Osteocyte (in vitro differentiated cells): ENCODE measurements around the gene EXOC3. TPM values are rescaled to one million over a fixed set of nuclear protein-coding genes. Genes with fewer than 3 reads are reported as not detected.
"Not testable (repeated sequence)": the region's sequence is repeated elsewhere in the genome, so short reads cannot be mapped to it uniquely, and the experiment has no call there.

Experiments
- DNase-seq: peaks from one replicate; pipeline ENCODE4 v3.0.0; 2021; ENCODE audit warnings: mixed read lengths; ENCODE audit not compliant: unreplicated experiment; ENCODE audit errors: extremely low spot score
- H3K27ac Mint-ChIP-seq: one replicate; pipeline ENCODE4 v1.8.0; 2021; ENCODE audit warnings: mild to moderate bottlenecking, mixed read lengths; ENCODE audit not compliant: unreplicated experiment
- H3K27me3 Mint-ChIP-seq: one replicate; pipeline ENCODE4 v1.8.0; 2021; ENCODE audit warnings: mixed read lengths; ENCODE audit not compliant: unreplicated experiment
- H3K36me3 Mint-ChIP-seq: one replicate; pipeline ENCODE4 v1.8.0; 2021; ENCODE audit warnings: mixed read lengths; ENCODE audit not compliant: unreplicated experiment
- H3K4me1 Mint-ChIP-seq: one replicate; pipeline ENCODE4 v1.8.0; 2021; ENCODE audit warnings: mixed read lengths; ENCODE audit not compliant: unreplicated experiment
- H3K4me3 Mint-ChIP-seq: one replicate; pipeline ENCODE4 v1.8.0; 2021; ENCODE audit warnings: mild to moderate bottlenecking, moderate library complexity, mixed read lengths; ENCODE audit not compliant: unreplicated experiment
- H3K9me3 Mint-ChIP-seq: one replicate; pipeline ENCODE4 v1.8.0; 2021; ENCODE audit warnings: mixed read lengths; ENCODE audit not compliant: unreplicated experiment
- CTCF ChIP-seq: fragments of 200-600 bp; sonication (generic); IDR thresholded peaks from 2 replicates; pipeline ENCODE4 v1.5.0; 2021; ENCODE audit warnings: antibody characterized with exemption, mild to moderate bottlenecking, moderate library complexity
- total RNA-seq: library from RNA; stranded (reverse); gene quantifications from 2 replicates; pipeline ENCODE4 v1.2.1, GENCODE V29; 2021

EXOC3 gene
- total RNA-seq, 1 donor from 2014 or later: 81.4 TPM

- Mint-ChIP-seq H3K27me3 (no peaks in the 10 kb centered on the region), H3K27ac (peak overlapping the region; percentile 99), H3K4me1 (peaks cover 45% of the 10 kb centered on the region), H3K9me3 (no peaks in the 10 kb centered on the region), H3K36me3 (peaks cover 26% of the 10 kb centered on the region), H3K4me3 (peak overlapping the region; percentile 51)
- no peak for TF ChIP-seq CTCF
- DNase-seq: peak; percentile 80
Measured at GRCh38 chr5:400282-401145, 42.5 kb upstream of the EXOC3 start.

- DNase-seq: peak; percentile 80
- H3K4me3 Mint-ChIP-seq: no peak overlapping the region
- H3K9me3 Mint-ChIP-seq: no peaks in the 10 kb centered on the region
- TF ChIP-seq CTCF: no peak
- peaks cover 31% of the 10 kb centered on the region for H3K36me3 Mint-ChIP-seq
- peak overlapping the region; percentile 99 for H3K27ac Mint-ChIP-seq
- no peaks in the 10 kb centered on the region for H3K27me3 Mint-ChIP-seq
- H3K4me1 Mint-ChIP-seq: peaks cover 40% of the 10 kb centered on the region
Measured at GRCh38 chr5:401146-402034, 41.6 kb upstream of the EXOC3 start.

- not testable (repeated sequence) for H3K9me3 Mint-ChIP-seq, H3K27ac Mint-ChIP-seq, H3K27me3 Mint-ChIP-seq, H3K4me3 Mint-ChIP-seq
- peak; percentile 44 for DNase-seq
- Mint-ChIP-seq H3K4me1 (peaks cover 44% of the 10 kb centered on the region), H3K36me3 (peaks cover 31% of the 10 kb centered on the region)
Measured at GRCh38 chr5:402219-402614, 40.8 kb upstream of the EXOC3 start.

- peak; percentile 65 for DNase-seq
- peaks cover 50% of the 10 kb centered on the region for H3K4me1 Mint-ChIP-seq
- H3K36me3 Mint-ChIP-seq: peaks cover 31% of the 10 kb centered on the region
- TF ChIP-seq CTCF: no peak
- no peaks in the 10 kb centered on the region for H3K9me3 Mint-ChIP-seq
- no peaks in the 10 kb centered on the region for H3K27me3 Mint-ChIP-seq
- peak overlapping the region; percentile 11 for H3K27ac Mint-ChIP-seq
- H3K4me3 Mint-ChIP-seq: no peak overlapping the region
Measured at GRCh38 chr5:402615-403359, 40.2 kb upstream of the EXOC3 start.

- Mint-ChIP-seq H3K27me3 (no peaks in the 10 kb centered on the region), H3K4me3 (no peak overlapping the region), H3K27ac (peak overlapping the region; percentile 18), H3K4me1 (peaks cover 49% of the 10 kb centered on the region), H3K36me3 (peaks cover 31% of the 10 kb centered on the region), H3K9me3 (no peaks in the 10 kb centered on the region)
- no peak for TF ChIP-seq CTCF
- DNase-seq: peak; percentile 19
Measured at GRCh38 chr5:403995-404394, 39.0 kb upstream of the EXOC3 start.
